ENCODE data around the gene WNT4. TPM values are rescaled to one million over a fixed set of nuclear protein-coding genes. Genes with fewer than 3 reads are reported as not detected.

WNT4 gene
- total and polyA plus RNA-seq, 2 of the 8 experiments (the other 6 are each of a cell fraction or from before 2014, with no cell fraction given): 1.3 to 6.6 TPM

DNA sequence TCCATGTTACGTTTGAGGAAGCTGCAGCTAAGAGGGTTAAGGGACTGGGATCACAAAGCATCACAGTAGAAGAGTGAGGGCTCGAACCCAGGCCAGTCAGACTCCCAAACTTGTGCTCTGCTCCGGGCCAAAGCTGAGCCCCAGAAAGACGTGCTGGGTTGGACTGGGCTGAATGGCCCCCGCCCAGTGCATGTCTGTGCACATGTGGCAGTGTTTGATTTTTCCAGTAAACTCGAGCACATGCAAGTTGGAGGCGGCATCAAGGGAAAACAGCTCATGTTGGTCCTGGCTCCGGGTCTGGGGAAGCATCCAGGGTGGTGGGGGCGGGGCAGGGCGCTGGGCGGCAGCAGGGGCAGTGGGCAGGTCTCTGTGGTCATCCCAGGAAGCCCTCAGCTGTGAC, 39.8 kb upstream of the WNT4 start (continued):
- TF ChIP-seq FOSL1 (IDR thresholded peaks at IDR 0.05; ENCODE audit: insufficient read depth, low read depth, low read length): no peak
